Kidney capillary endothelial cell (primary cell): ENCODE data around the gene RAD9A.

Experiments used
- DNase-seq: peaks from one replicate; pipeline ENCODE4 v3.0.0-alpha.2; 2018; ENCODE audit warnings: low spot score

RAD9A gene

GRCh38 chr11:67391304-67392182 lies at the start of gene RAD9A:
RAD9A (plus strand) TSS chr11:67391986; CDS start chr11:67392045, 59 bp downstream.
- DNase-seq: peak; percentile 90

GRCh38 chr11:67344264-67344663 lies 47.5 kb upstream of the RAD9A start:
- DNase-seq: no peak

- DNase-seq: no peak
Observed at GRCh38 chr11:67345247-67345919, 46.4 kb upstream of the RAD9A start.

GRCh38 chr11:67345920-67346819 lies 45.6 kb upstream of the RAD9A start:
- DNase-seq: peak; percentile 41

GRCh38 chr11:67347964-67348749 lies 43.6 kb upstream of the RAD9A start:
- no peak for DNase-seq

GRCh38 chr11:67349036-67349435 lies 42.8 kb upstream of the RAD9A start:
- DNase-seq: no peak

- DNase-seq: no peak
Observed at GRCh38 chr11:67349457-67349856, 42.3 kb upstream of the RAD9A start.

GRCh38 chr11:67349928-67350465 lies 41.8 kb upstream of the RAD9A start:
- DNase-seq: no peak

GRCh38 chr11:67351275-67352005 lies 40.3 kb upstream of the RAD9A start:
- peak; percentile 80 for DNase-seq

GRCh38 chr11:67352546-67353316 lies 39.1 kb upstream of the RAD9A start:
- peak; percentile 34 for DNase-seq

- DNase-seq: peak; percentile 97
Observed at GRCh38 chr11:67353317-67354074, 38.3 kb upstream of the RAD9A start, which contains the start of gene POLD4. POLD4 (minus strand) TSS chr11:67353546; CDS start chr11:67353399, 147 bp downstream.

- peak; percentile 99 for DNase-seq
Observed at GRCh38 chr11:67354075-67355022, 37.4 kb upstream of the RAD9A start.

- DNase-seq: no peak
Observed at GRCh38 chr11:67355023-67355793, 36.6 kb upstream of the RAD9A start.

- DNase-seq: no peak
Observed at GRCh38 chr11:67355794-67356386, 35.9 kb upstream of the RAD9A start.

- DNase-seq: no peak
Observed at GRCh38 chr11:67356387-67356863, 35.4 kb upstream of the RAD9A start.

- DNase-seq: peak; percentile 89
Observed at GRCh38 chr11:67356864-67357561, 34.8 kb upstream of the RAD9A start.
